HG03103 (cell line): ENCODE measurements around the gene CASP8.

Experiments
- ATAC-seq: cut with Tn5 transposase; IDR thresholded peaks from one replicate; pipeline ENCODE4 v1.9.1; 2021; ENCODE audit warnings: low read depth; ENCODE audit not compliant: unreplicated experiment

CASP8 gene

GRCh38 chr2:201242571-201243277, 17.6 kb upstream of the CASP8 start:
- ATAC-seq, result no peak

GRCh38 chr2:201244829-201245228, 15.5 kb upstream of the CASP8 start:
- ATAC-seq, result no peak

GRCh38 chr2:201246280-201246679, 14.1 kb upstream of the CASP8 start:
- ATAC-seq, result no peak

GRCh38 chr2:201248288-201248844, 12.0 kb upstream of the CASP8 start:
- ATAC-seq, result no peak

DNA sequence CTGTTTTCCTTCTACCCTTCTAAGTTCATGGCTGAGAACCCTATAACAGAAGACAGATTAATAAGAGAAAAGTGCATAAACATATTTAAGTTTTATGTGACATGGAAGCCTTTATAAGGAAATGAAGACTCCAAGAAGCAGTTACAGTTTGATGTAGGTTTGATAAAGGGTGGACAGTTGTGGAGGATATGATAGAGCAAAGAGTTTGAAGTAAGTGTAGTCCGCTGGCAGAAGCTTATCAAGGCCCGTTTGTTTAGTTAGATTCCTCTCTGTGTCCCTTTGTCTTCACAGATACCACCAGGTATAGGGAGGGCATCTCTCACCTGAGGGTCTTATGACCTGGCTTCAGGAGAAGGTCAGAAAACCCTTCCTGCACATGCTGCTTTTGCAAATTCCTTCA, 10.4 kb upstream of the CASP8 start:
- ATAC-seq, result no peak

GRCh38 chr2:201250741-201251140, 9.6 kb upstream of the CASP8 start:
- ATAC-seq, result no peak

DNA sequence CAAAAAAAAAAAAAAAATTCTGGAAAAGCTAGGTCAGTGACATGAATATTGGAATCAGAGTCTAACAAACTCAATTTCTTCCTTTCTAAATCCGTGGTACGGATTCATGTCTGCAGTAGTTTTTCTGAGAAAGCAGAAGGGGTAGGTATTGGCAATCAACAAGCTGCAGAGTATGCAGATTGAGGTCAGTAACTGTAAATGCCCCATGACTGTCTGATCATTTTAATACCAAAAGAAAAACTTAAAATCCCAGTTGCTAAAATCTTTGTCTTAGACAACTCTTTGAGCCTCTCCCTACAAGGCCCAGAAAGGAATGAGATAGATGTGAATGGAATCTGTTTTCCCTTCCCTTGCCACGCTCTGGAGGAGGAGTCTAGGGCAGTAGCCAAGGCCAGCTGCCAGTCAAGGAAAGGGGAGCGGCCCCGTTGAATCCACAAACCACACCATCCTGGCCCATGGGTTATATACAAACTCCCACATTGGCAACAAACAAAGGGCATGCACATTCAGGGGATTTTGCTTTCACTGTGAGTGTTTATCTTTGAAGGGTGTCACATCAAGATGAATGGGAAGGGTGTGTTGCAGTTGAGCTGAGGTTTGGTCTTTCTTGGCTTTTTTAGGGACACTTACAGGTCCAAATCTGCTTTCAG, 6.1 kb upstream of the CASP8 start:
- ATAC-seq, result no peak

GRCh38 chr2:201255408-201256033, 4.8 kb upstream of the CASP8 start:
- no peak for ATAC-seq

GRCh38 chr2:201256082-201256481, 4.3 kb upstream of the CASP8 start:
- no peak for ATAC-seq

- ATAC-seq, result peak; percentile 46
Measured at GRCh38 chr2:201257381-201257955, 2.9 kb upstream of the CASP8 start.

DNA sequence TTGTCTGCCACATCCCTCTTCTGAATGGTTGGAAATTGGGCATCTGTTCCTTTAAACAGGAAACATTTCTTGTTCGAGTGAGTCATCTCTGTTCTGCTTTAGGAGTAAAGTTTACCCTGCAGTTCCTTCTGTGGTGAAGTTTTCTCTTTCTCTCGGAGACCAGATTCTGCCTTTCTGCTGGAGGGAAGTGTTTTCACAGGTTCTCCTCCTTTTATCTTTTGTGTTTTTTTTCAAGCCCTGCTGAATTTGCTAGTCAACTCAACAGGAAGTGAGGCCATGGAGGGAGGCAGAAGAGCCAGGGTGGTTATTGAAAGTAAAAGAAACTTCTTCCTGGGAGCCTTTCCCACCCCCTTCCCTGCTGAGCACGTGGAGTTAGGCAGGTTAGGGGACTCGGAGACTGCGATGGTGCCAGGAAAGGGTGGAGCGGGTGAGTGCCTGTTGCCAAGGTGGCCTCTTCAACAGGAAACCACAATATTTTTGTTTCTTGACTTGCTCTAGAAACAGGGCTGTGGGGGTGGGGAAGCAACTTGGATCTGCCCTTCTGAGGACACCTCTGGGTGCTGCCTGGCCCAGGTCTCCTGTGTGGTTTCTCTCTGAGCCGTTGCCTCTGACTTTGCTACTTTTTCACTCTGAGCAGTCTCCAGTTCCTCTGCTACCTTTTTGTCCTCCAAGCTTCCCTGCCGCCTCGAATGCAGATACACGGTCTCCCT, 2.2 kb upstream of the CASP8 start:
- ATAC-seq, result peak; percentile 50

DNA sequence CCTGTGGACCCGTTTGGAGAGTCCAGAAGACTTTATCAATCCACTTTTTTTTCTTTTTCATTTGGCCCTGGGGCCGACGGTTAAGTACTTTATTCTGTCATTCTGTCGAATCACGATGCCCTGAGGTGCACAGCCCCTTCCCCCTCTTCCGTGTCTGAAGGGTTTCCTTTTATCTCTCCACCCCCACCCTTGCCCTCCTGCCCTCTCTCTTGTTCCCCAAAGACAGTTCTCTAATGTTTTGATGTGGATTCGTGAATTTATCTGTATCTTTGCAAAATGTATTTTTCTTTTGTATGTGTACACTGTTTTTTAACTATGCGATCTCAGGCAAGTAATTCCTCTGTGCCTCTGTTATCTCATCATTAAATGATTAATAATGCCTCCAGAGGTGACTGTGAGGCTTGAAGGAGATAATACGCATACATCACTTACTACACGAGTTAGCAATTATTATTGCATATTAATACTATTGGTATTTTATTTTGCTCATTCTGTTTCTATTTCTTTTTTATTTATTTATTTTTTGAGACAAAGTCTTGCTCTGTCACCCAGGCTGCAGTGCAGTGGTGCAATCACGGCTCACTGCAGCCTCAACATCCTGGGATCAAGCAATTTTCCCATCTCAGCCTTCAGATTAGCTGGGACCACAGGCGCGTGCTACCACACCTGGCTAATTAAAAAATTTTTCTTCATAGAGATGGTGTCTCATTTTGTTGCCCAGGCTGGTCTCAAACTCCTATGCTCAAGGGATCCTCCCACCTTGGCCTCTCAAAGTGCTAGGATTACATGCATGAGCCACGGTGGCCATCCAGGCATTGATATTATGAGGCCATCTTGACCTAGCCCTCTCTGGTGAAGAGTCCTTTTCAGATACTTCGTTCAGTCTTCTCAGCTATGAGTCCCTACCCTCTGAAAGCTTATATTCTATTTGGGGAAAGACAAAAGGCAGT, 1.4 kb upstream of the CASP8 start:
- ATAC-seq, result peak; percentile 1

GRCh38 chr2:201261471-201261870, 1.1 kb downstream of the CASP8 start:
- ATAC-seq, result no peak

GRCh38 chr2:201261906-201262305, 1.6 kb downstream of the CASP8 start:
- ATAC-seq, result no peak

- no peak for ATAC-seq
Measured at GRCh38 chr2:201262718-201263117, 2.4 kb downstream of the CASP8 start.

GRCh38 chr2:201263779-201264178, 3.4 kb downstream of the CASP8 start:
- ATAC-seq, result no peak

- ATAC-seq, result no peak
Measured at GRCh38 chr2:201264472-201265173, 4.3 kb downstream of the CASP8 start.

DNA sequence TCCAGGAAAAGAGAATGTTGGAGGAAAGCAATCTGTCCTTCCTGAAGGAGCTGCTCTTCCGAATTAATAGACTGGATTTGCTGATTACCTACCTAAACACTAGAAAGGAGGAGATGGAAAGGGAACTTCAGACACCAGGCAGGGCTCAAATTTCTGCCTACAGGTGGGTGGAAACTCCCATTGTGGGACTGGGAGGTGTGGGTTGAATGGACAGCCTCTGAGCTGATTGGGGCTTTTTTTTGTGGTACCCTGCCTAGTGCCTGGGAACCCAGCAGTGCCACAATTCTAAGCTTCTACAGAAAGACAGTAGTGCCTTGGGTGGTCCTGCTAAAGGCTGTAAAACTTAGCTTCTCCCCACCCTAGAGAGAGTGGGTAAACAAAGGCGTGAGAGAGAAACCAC, 6.3 kb downstream of the CASP8 start:
- ATAC-seq, result no peak
